Tibial nerve (tissue), 4 donors: Measurements from ENCODE around the gene GULP1.

Experiments
- CTCF ChIP-seq, 5 experiments: fragments of 200-600 bp in 3 of 5; fragments of 450-650 bp in 2 of 5; sonication (generic) in 3 of 5; IDR thresholded peaks; one replicate each; pipeline ENCODE4 v1.5.1; 2016 to 2019; ENCODE audit warnings: antibody characterized with exemption in 5 of 5, mild to moderate bottlenecking in 3 of 5, moderate library complexity in 2 of 5
- EP300 ChIP-seq, 2 donors: sonication (generic); formaldehyde crosslinking; IDR thresholded peaks; one replicate each; pipeline ENCODE4 v1.6.1; 2017; ENCODE audit warnings: antibody characterized with exemption in 2 of 2, mild to moderate bottlenecking in 1 of 2
- POLR2A ChIP-seq, 2 donors: fragments of 450-650 bp; IDR thresholded peaks; one replicate each; pipeline ENCODE4 v1.6.1; 2017; ENCODE audit warnings: antibody characterized with exemption in 2 of 2, mild to moderate bottlenecking in 2 of 2, moderate library complexity in 2 of 2

- TF ChIP-seq CTCF (IDR thresholded peaks at IDR 0.05) (no peak), EP300 (IDR thresholded peaks at IDR 0.05) (no peak), POLR2A (IDR thresholded peaks at IDR 0.05) (no peak)
Measured at GRCh38 chr2:188443207-188443606, 151.5 kb downstream of the GULP1 start.
